GM19468 (cell line): Measurements from ENCODE around the gene PLPP6.

ENCODE experiments used
- ATAC-seq: cut with Tn5 transposase; IDR thresholded peaks from one replicate; pipeline ENCODE4 v1.9.1; 2021; ENCODE audit warnings: mild to moderate bottlenecking, moderate library complexity, moderate number of reproducible peaks; ENCODE audit not compliant: unreplicated experiment; ENCODE audit errors: extremely low read depth

The PLPP6 gene

GRCh38 chr9:4689021-4689420 lies 26.9 kb downstream of the PLPP6 start:
- no peak for ATAC-seq

DNA sequence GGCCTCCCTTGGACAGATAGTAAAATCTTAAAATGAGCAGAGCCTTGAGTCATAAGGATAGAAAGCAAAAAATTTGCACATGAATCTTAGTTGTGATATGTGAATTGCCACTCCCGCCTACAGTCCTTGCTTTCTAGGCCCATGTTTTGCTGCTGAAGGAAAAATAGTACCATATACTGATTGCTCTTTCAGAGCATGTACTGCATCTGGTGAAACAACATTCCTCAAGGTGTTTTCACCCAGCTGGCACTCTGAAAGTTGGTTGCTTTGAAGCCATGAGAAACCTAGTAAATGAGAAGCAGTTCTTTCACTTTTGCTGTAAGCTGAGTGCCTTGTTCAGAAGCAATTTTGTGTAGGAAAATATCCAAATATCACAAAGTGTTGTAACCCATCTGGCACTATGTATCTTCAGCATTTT lies 27.6 kb downstream of the PLPP6 start:
- peak; percentile 34 for ATAC-seq

DNA sequence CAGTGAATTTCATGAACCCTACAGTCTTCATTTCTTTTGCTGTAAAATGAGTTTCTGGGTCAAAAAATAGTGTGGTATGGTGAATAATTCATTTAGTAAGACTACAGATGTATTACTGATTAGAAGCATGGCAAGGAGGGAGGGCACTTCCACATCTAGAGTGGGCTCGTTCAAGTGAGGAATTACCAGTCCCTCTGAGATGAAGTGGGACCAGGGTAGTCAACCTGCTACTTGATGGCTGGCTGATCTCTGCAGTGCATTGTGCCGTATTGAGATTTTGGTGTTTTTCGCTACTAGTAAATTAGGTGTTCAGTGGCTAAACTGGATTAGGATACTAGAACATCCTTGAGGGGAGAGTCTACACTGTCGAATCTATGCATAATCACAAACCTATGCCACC lies 28.1 kb downstream of the PLPP6 start:
- ATAC-seq, result peak; percentile 47

DNA sequence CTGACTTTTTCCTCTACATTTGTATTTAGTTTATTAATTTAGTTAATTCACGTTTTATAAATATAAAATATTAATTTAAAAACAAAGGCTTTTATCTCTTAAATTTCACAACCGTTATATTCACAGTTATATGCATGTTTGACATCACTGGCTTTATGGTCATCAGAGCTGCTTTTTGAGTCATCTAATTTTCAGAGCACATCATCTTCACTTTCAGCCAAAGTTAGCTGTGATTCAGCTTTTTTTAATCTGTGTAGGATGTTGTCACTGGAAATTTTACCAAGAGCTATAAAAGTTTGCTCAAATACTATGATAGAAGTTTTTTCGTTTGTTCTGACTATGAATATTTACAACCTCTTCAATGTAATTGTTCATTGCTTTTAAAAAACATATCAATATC lies 29.7 kb downstream of the PLPP6 start:
- no peak for ATAC-seq

- ATAC-seq, result no peak
Measured at GRCh38 chr9:4700091-4700490, 38.0 kb downstream of the PLPP6 start.

GRCh38 chr9:4700932-4701331 lies 38.8 kb downstream of the PLPP6 start:
- ATAC-seq, result no peak

DNA sequence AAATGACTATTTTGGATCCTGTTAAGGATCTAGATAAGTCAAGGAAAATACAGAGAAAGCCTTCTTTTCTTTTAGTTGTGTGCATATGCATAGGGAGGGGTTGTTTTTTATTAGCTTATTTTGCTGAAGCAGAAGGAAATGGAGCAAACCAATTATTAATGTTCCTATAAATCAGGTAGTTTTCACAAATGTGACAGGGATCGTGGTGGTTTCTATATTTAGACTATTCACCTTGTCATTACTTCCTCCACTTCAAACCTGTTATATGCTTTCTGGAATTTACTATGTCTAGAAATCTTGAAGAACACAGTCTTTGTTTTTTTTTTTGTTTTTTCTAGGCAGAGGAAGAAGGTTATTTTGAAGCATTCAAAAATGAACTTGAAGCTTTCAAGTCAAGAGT lies 39.4 kb downstream of the PLPP6 start:
- no peak for ATAC-seq

DNA sequence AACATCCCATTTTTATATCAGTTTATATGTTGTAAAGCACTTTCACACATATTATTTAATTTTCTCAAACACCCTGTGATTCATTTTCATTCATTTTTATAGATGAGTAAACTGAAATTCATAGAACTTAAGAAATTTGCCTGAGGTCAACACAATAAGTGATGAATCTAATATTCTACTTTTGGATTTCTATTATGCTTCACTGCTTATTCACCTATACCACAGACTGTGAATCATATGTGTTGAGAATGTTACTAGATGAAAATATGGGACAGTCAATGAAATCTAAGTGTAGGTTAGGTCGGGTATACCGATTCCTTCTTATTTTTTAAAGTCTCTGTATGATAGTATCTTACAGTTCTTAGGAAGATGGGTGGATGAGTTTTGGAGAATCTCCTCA lies 42.0 kb downstream of the PLPP6 start:
- no peak for ATAC-seq

DNA sequence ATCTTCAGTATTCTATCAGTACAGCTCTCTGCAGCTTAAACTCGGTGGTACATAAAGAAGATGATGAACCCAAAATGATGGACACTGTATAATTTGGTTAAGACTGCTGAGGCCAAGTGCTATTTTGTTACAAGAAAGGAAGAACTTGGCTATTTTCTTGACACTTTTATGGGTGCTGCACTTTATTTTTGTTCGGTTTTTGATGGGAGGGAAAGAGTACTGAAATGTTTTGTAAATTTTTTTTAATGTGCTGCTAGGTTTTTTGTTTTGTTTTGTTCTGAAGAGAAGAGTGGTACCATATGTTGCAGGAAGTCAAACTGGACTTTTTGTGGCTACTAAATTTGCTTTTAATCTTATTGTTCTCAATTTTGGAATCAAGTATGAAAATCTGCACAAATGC lies 43.9 kb downstream of the PLPP6 start:
- no peak for ATAC-seq

DNA sequence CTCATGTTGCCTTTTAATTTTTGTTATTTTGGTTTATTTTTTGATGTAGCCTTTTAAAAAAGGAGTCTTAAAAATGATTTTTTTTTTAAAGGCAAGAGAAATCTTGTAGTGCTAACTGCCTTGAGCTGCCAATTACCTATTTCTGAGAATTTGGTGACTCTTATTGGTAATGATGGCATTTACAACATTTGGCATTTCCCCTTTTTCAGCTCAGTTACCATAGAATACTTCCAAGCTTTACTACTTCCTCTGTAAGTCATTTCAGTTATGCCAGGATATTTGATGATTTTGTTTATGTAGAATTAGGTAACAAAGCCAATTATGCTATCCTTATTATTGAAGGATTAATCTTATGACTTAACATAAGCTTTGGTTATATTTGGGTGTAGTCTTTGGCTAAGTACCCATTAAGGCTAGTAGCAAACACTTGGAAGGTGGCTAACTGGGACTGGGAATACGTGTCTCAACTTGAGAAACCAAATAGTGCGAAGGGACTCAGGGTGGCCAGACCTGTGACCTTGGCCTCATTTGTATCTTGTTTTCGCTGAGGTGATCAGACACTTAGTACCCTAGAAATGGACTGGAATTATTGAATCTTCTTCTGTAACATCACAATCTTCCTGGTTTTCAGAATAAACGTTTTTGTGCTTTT lies 45.0 kb downstream of the PLPP6 start:
- ATAC-seq, result no peak

DNA sequence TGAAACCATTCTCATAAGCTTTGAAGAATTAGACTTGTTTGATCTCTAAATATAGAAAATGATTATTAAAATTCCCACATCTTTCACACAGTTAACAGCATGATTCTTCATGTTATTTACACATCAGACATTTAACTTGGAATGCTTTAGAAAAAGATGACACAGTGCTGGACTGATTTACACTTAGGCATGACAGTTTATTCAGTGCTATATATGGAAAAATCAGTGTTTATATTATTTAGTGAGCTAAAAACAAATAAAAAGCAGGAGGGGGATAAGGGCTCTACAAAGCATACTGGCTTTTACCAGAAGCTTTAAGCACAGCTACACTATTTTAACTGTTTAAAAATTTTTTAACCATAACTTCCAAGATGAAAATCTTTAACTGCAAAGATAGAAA lies 47.3 kb downstream of the PLPP6 start:
- no peak for ATAC-seq

DNA sequence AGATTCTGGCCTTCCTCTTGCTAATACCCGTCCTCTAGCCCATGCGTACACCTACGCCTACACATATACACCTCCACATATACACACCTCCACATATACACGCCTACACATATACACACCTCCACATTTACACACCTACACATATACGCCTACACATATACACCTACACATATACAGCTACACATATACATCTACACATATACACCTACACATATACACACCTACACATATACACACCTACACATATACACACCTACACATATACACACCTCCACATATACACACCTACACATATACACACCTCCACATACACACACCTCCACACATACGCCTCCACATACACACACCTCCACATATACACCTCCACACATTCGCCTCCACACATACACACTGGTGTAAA lies 51.8 kb downstream of the PLPP6 start:
- ATAC-seq, result no peak

GRCh38 chr9:4714266-4715016 lies 52.3 kb downstream of the PLPP6 start:
- ATAC-seq, result no peak
